ENCODE results near the gene CC2D1A. TPM values are rescaled to one million over a fixed set of nuclear protein-coding genes. Genes with fewer than 3 reads are reported as not detected.

The CC2D1A gene
- polyA plus RNA-seq, 1 experiment = 13.1 TPM

DNA sequence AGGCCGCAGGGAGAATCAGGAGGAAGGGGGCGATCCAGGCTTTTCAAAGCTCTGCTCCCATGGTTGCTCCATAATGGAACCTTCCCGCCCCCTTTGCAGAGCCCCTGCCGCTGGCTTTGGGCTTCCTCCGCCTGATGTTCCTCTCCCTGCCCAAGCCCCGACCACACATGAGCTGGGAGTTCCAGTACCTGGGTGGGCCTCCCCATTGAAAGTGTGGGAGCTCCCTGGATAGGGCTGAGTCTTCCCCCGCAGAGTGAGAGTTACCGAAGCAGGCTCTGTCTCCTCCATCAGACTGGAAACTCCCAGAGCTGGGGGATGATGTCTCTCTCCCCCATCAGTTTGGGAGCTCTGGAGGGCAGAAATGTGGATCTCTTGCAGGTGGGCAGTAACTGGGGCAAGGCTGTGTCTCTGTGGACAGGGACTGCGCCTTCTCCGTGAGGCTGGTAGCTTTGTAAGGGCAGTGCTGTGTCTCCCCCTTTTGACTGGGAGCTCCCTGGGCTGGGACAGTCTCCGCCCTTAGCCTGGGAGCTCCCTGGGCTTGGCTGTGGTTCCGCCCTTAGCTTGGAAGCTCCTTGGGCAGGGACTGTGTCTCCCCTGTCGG is 47.0 kb downstream of the CC2D1A start:
- ChIA-PET POLR2A (interaction anchor here (1.1 kb wide), 1 partner anchor 15 kb away, joined by 6 read pairs; the partner anchor contains the start of gene PODNL1), CTCF (interaction anchor here (0.8 to 3.9 kb wide), 16 partner anchors 14 to 131 kb away, joined by 3 to 18 read pairs (median 4); partner anchors contain the start of genes IL27RA, MISP3 and PODNL1)
- Histone ChIP-seq H3K27me3 (ENCODE audit: control insufficient read depth, insufficient read depth, low read length) (no peaks in the 10 kb centered on the region), H3K4me3 (ENCODE audit: low read depth, low read length) (peak overlapping the region; percentile 91), H3K36me3 (ENCODE audit: control insufficient read depth, insufficient read depth, low read length) (peaks cover 15% of the 10 kb centered on the region)
- TF ChIP-seq, protein P1, sequence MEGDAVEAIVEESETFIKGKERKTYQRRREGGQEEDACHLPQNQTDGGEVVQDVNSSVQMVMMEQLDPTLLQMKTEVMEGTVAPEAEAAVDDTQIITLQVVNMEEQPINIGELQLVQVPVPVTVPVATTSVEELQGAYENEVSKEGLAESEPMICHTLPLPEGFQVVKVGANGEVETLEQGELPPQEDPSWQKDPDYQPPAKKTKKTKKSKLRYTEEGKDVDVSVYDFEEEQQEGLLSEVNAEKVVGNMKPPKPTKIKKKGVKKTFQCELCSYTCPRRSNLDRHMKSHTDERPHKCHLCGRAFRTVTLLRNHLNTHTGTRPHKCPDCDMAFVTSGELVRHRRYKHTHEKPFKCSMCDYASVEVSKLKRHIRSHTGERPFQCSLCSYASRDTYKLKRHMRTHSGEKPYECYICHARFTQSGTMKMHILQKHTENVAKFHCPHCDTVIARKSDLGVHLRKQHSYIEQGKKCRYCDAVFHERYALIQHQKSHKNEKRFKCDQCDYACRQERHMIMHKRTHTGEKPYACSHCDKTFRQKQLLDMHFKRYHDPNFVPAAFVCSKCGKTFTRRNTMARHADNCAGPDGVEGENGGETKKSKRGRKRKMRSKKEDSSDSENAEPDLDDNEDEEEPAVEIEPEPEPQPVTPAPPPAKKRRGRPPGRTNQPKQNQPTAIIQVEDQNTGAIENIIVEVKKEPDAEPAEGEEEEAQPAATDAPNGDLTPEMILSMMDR (IDR thresholded peaks at IDR 0.05; ENCODE audit: insufficient read depth, low read depth, low read length) = peak; percentile 42
- DNase-seq (ENCODE audit: low read depth) = no peak

GRCh38 chr19:13954185-13954584 is 48.2 kb downstream of the CC2D1A start:
- CTCF ChIA-PET = interaction anchor here (0.6 to 3.9 kb wide), 7 partner anchors 8 to 122 kb away, joined by 3 to 18 read pairs (median 3); partner anchors contain the start of gene PODNL1
- TF ChIP-seq, protein P1 (IDR thresholded peaks at IDR 0.05; ENCODE audit: insufficient read depth, low read depth, low read length) = no peak
- Histone ChIP-seq H3K36me3 (ENCODE audit: control insufficient read depth, insufficient read depth, low read length) (peaks cover 15% of the 10 kb centered on the region), H3K27me3 (ENCODE audit: control insufficient read depth, insufficient read depth, low read length) (no peaks in the 10 kb centered on the region), H3K4me3 (ENCODE audit: low read depth, low read length) (no peak overlapping the region)
- POLR2A ChIA-PET = no interaction called here
- no peak for DNase-seq (ENCODE audit: low read depth)

GRCh38 chr19:13955662-13956364 is 49.8 kb downstream of the CC2D1A start:
- TF ChIP-seq, protein P1 (IDR thresholded peaks at IDR 0.05; ENCODE audit: insufficient read depth, low read depth, low read length) = no peak
- ChIA-PET POLR2A (no interaction called here), CTCF (interaction anchor here (0.9 to 1.4 kb wide), 3 partner anchors 72 to 92 kb away, joined by 3 to 5 read pairs (median 3); partner anchors contain the start of gene IL27RA)

GRCh38 chr19:13956365-13956744 is 50.4 kb downstream of the CC2D1A start:
- POLR2A ChIA-PET = no interaction called here
- no peak for DNase-seq (ENCODE audit: low read depth)
- TF ChIP-seq, protein P1 (IDR thresholded peaks at IDR 0.05; ENCODE audit: insufficient read depth, low read depth, low read length) = no peak
- H3K36me3 ChIP-seq (ENCODE audit: control insufficient read depth, insufficient read depth, low read length) = peaks cover 24% of the 10 kb centered on the region
- H3K4me3 ChIP-seq (ENCODE audit: low read depth, low read length) = no peak overlapping the region
- CTCF ChIA-PET = interaction anchor here (0.9 to 1.1 kb wide), 3 partner anchors 13 to 92 kb away, joined by 3 read pairs; no protein-coding TSS in a partner anchor
- H3K27me3 ChIP-seq (ENCODE audit: control insufficient read depth, insufficient read depth, low read length) = no peaks in the 10 kb centered on the region

More at GRCh38 chr19:13955662-13956364, 49.8 kb downstream of the CC2D1A start:
- no peak for DNase-seq (ENCODE audit: low read depth)
- H3K27me3 ChIP-seq (ENCODE audit: control insufficient read depth, insufficient read depth, low read length) = no peaks in the 10 kb centered on the region
- no peak overlapping the region for H3K4me3 ChIP-seq (ENCODE audit: low read depth, low read length)
- H3K36me3 ChIP-seq (ENCODE audit: control insufficient read depth, insufficient read depth, low read length) = peaks cover 24% of the 10 kb centered on the region

DNA sequence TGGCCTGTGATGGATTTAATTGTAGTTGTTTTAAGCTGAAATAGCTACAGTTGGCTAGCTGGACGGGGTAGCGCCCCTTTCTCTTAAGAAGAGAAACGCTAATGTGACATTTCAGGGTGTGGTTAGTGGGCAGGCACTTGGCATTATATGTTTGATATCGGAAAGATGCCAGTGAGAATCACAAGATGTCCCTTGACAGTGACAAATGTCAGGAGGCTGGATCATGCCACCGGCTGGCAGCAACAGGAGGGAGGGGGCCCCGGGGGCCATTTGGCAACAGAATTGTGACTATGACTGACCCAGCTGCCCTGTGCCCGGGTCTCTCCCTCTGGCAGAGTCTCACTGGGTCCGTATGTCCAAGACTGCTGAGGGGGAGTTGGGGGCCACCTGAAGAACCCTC is 51.0 kb downstream of the CC2D1A start:
- TF ChIP-seq, protein P1 (IDR thresholded peaks at IDR 0.05; ENCODE audit: insufficient read depth, low read depth, low read length) = no peak
- DNase-seq (ENCODE audit: low read depth) = no peak
- Histone ChIP-seq H3K27me3 (ENCODE audit: control insufficient read depth, insufficient read depth, low read length) (no peaks in the 10 kb centered on the region), H3K36me3 (ENCODE audit: control insufficient read depth, insufficient read depth, low read length) (peaks cover 24% of the 10 kb centered on the region), H3K4me3 (ENCODE audit: low read depth, low read length) (no peak overlapping the region)
- POLR2A ChIA-PET = no interaction called here
- CTCF ChIA-PET = interaction anchor here (1.0 to 1.1 kb wide), 2 partner anchors 13 to 74 kb away, joined by 3 read pairs; no protein-coding TSS in a partner anchor

All from BJ (cell line).